HepG2 (cell line): ENCODE measurements around the gene ATP11A. TPM values are rescaled to one million over a fixed set of nuclear protein-coding genes. Genes with fewer than 3 reads are reported as not detected.

Source experiments
- BCL6 ChIP-seq: IDR thresholded peaks from 2 replicates; pipeline ENCODE4 v1.6.1; 2016; ENCODE audit warnings: missing genetic modification reagents, missing compliant biosample characterization
- CCAR2 ChIP-seq: fragments of 200-400 bp; formaldehyde crosslinking; optimal IDR thresholded peaks from 2 replicates; pipeline ENCODE3; 2018; ENCODE audit warnings: low read depth, mild to moderate bottlenecking, low read length, moderate library complexity
- CHD2 ChIP-seq: IDR thresholded peaks from 2 replicates; pipeline ENCODE4 v1.6.1; 2011; ENCODE audit warnings: low read depth, low read length, improper control_type of control experiment
- GRHL1 ChIP-seq: sonication (generic); formaldehyde crosslinking; conservative IDR thresholded peaks from 2 replicates; pipeline ENCODE4 v1.8.0; 2022; ENCODE audit warnings: missing genetic modification reagents
- HNRNPH1 ChIP-seq: fragments of 200-400 bp; formaldehyde crosslinking; optimal IDR thresholded peaks from 2 replicates; pipeline ENCODE3; 2017; ENCODE audit warnings: mild to moderate bottlenecking, low read depth, low read length
- MBNL3 ChIP-seq: fragments of 250-450 bp; sonication (Bioruptor Pico); conservative IDR thresholded peaks from 2 replicates; pipeline ENCODE4 v1.8.0; 2022; ENCODE audit warnings: mild to moderate bottlenecking, inconsistent platforms
- RELA ChIP-seq: sonication (generic); formaldehyde crosslinking; IDR thresholded peaks from 2 replicates; pipeline ENCODE4 v1.4.0; 2020; ENCODE audit warnings: missing genetic modification reagents
- ZNF225 ChIP-seq: sonication (generic); formaldehyde crosslinking; IDR thresholded peaks from 2 replicates; pipeline ENCODE4 v1.4.0; 2020; ENCODE audit warnings: mild to moderate bottlenecking, missing genetic modification reagents
- ZNF34 ChIP-seq: sonication (generic); formaldehyde crosslinking; IDR thresholded peaks from 2 replicates; pipeline ENCODE4 v1.4.0; 2020; ENCODE audit warnings: mild to moderate bottlenecking, missing genetic modification reagents, borderline replicate concordance
- ZNF558 ChIP-seq: sonication (generic); formaldehyde crosslinking; IDR thresholded peaks from 2 replicates; pipeline ENCODE4 v1.9.0; 2022; ENCODE audit warnings: mild to moderate bottlenecking, missing genetic modification reagents, borderline replicate concordance
- ZNF850 ChIP-seq: sonication (generic); formaldehyde crosslinking; conservative IDR thresholded peaks from 2 replicates; pipeline ENCODE4 v1.9.0; 2021; ENCODE audit warnings: mild to moderate bottlenecking, missing genetic modification reagents
- polyA plus RNA-seq, 8 experiments: library from polyadenylated mRNA; depleted of rRNA in 3 of 8; stranded (reverse) in 7 of 8; unstranded in 1 of 8; fragments of >200 nt; fragmentation: Illumina TruSeq in 4 of 8; extraction: Trizol in 4 of 8; gene quantifications; 2 replicates each; pipeline versions ENCODE4 v1.2.1 to v1.2.3, GENCODE V29; 2011 to 2016; ENCODE audit warnings: low read depth in 4 of 8, missing spikeins in 1 of 8, mixed read lengths in 1 of 8; ENCODE audit not compliant: insufficient read depth in 1 of 8
- total RNA-seq, 5 experiments: library from RNA; depleted of rRNA; stranded (reverse); fragments of >200 nt; fragmentation: Illumina TruSeq; extraction: Trizol; gene quantifications; 2 replicates each; pipeline ENCODE4 v1.2.3, GENCODE V29; 2016; ENCODE audit warnings: low read depth in 1 of 5
- TF ChIP-seq, protein P1 (sequence below): sonication (generic); formaldehyde crosslinking; IDR thresholded peaks from 2 replicates; pipeline ENCODE4 v1.4.0; 2020; ENCODE audit warnings: missing genetic modification reagents
- TF ChIP-seq, protein P2 (sequence below): sonication (generic); formaldehyde crosslinking; IDR thresholded peaks from 2 replicates; pipeline ENCODE4; 2020; ENCODE audit warnings: missing genetic modification reagents, mild to moderate bottlenecking, borderline replicate concordance
- TF ChIP-seq, protein P3 (sequence below): sonication (generic); formaldehyde crosslinking; IDR thresholded peaks from 2 replicates; pipeline ENCODE4 v1.4.0; 2020; ENCODE audit warnings: missing genetic modification reagents, mild to moderate bottlenecking, borderline replicate concordance
- TF ChIP-seq, protein P4 (sequence below): IDR thresholded peaks from 2 replicates; pipeline ENCODE4 v1.6.1; 2016; ENCODE audit warnings: low read depth

The ATP11A gene
- total and polyA plus RNA-seq, 2 of the 13 experiments (the other 11 are each of a cell fraction or from before 2014, with no cell fraction given), result 18.4 to 20.1 TPM

GRCh38 chr13:112892426-112893206 lies 202.8 kb downstream of the ATP11A start (continued):
- TF ChIP-seq ZNF34, result no peak
- no peak for TF ChIP-seq ZNF225 (CRISPR knock-in tag)
- no peak for TF ChIP-seq CHD2
- TF ChIP-seq GRHL1 (CRISPR knock-in tag), result no peak
- 0 out of 2 replicates have a peak, but pooled peaks have one; percentile 26 for TF ChIP-seq BCL6 (CRISPR knock-in tag)
- TF ChIP-seq HNRNPH1, result no peak
- TF ChIP-seq, protein P1, sequence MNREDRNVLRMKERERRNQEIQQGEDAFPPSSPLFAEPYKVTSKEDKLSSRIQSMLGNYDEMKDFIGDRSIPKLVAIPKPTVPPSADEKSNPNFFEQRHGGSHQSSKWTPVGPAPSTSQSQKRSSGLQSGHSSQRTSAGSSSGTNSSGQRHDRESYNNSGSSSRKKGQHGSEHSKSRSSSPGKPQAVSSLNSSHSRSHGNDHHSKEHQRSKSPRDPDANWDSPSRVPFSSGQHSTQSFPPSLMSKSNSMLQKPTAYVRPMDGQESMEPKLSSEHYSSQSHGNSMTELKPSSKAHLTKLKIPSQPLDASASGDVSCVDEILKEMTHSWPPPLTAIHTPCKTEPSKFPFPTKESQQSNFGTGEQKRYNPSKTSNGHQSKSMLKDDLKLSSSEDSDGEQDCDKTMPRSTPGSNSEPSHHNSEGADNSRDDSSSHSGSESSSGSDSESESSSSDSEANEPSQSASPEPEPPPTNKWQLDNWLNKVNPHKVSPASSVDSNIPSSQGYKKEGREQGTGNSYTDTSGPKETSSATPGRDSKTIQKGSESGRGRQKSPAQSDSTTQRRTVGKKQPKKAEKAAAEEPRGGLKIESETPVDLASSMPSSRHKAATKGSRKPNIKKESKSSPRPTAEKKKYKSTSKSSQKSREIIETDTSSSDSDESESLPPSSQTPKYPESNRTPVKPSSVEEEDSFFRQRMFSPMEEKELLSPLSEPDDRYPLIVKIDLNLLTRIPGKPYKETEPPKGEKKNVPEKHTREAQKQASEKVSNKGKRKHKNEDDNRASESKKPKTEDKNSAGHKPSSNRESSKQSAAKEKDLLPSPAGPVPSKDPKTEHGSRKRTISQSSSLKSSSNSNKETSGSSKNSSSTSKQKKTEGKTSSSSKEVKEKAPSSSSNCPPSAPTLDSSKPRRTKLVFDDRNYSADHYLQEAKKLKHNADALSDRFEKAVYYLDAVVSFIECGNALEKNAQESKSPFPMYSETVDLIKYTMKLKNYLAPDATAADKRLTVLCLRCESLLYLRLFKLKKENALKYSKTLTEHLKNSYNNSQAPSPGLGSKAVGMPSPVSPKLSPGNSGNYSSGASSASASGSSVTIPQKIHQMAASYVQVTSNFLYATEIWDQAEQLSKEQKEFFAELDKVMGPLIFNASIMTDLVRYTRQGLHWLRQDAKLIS (CRISPR knock-in tag), result no peak
- TF ChIP-seq, protein P2, sequence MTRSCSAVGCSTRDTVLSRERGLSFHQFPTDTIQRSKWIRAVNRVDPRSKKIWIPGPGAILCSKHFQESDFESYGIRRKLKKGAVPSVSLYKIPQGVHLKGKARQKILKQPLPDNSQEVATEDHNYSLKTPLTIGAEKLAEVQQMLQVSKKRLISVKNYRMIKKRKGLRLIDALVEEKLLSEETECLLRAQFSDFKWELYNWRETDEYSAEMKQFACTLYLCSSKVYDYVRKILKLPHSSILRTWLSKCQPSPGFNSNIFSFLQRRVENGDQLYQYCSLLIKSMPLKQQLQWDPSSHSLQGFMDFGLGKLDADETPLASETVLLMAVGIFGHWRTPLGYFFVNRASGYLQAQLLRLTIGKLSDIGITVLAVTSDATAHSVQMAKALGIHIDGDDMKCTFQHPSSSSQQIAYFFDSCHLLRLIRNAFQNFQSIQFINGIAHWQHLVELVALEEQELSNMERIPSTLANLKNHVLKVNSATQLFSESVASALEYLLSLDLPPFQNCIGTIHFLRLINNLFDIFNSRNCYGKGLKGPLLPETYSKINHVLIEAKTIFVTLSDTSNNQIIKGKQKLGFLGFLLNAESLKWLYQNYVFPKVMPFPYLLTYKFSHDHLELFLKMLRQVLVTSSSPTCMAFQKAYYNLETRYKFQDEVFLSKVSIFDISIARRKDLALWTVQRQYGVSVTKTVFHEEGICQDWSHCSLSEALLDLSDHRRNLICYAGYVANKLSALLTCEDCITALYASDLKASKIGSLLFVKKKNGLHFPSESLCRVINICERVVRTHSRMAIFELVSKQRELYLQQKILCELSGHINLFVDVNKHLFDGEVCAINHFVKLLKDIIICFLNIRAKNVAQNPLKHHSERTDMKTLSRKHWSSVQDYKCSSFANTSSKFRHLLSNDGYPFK (CRISPR knock-in tag), result no peak
- no peak for TF ChIP-seq ZNF850 (CRISPR knock-in tag)
- TF ChIP-seq, protein P3, sequence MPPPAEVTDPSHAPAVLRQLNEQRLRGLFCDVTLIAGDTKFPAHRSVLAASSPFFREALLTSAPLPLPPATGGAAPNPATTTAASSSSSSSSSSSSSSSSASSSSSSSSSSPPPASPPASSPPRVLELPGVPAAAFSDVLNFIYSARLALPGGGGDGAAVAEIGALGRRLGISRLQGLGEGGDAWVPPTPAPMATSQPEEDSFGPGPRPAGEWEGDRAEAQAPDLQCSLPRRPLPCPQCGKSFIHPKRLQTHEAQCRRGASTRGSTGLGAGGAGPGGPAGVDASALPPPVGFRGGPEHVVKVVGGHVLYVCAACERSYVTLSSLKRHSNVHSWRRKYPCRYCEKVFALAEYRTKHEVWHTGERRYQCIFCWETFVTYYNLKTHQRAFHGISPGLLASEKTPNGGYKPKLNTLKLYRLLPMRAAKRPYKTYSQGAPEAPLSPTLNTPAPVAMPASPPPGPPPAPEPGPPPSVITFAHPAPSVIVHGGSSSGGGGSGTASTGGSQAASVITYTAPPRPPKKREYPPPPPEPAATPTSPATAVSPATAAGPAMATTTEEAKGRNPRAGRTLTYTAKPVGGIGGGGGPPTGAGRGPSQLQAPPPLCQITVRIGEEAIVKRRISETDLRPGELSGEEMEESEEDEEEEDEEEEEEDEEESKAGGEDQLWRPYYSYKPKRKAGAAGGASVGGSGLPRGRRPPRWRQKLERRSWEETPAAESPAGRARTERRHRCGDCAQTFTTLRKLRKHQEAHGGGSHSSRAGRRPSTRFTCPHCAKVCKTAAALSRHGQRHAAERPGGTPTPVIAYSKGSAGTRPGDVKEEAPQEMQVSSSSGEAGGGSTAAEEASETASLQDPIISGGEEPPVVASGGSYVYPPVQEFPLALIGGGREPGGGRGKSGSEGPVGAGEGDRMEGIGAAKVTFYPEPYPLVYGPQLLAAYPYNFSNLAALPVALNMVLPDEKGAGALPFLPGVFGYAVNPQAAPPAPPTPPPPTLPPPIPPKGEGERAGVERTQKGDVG (CRISPR knock-in tag), result no peak
- no peak for TF ChIP-seq RELA (CRISPR knock-in tag)
- TF ChIP-seq, protein P4, sequence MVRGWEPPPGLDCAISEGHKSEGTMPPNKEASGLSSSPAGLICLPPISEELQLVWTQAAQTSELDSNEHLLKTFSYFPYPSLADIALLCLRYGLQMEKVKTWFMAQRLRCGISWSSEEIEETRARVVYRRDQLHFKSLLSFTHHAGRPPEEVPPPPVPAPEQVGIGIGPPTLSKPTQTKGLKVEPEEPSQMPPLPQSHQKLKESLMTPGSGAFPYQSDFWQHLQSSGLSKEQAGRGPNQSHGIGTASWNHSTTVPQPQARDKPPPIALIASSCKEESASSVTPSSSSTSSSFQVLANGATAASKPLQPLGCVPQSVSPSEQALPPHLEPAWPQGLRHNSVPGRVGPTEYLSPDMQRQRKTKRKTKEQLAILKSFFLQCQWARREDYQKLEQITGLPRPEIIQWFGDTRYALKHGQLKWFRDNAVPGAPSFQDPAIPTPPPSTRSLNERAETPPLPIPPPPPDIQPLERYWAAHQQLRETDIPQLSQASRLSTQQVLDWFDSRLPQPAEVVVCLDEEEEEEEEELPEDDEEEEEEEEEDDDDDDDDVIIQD (CRISPR knock-in tag), result 0 out of 2 replicates have a peak, but pooled peaks have one; percentile 25
- no peak for TF ChIP-seq CCAR2
- no peak for TF ChIP-seq ZNF558 (CRISPR knock-in tag)
- no peak for TF ChIP-seq MBNL3
